Tibial artery (tissue), 4 donors: Measurements from ENCODE around the gene MS4A4A.

ENCODE experiments used
- DNase-seq, 2 donors: peaks; one replicate each; pipeline ENCODE4 v3.0.0-alpha.2; 2019
- H3K27ac ChIP-seq, 2 donors: fragments of 200-600 bp; sonication (generic) in 1 of 2; 1 replicate in 1 of 2; 2 replicates in 1 of 2; pipeline ENCODE4 v1.5.1; 2018 to 2019; ENCODE audit warnings: mild to moderate bottlenecking in 1 of 2
- H3K27me3 ChIP-seq, 2 donors: fragments of 200-600 bp; sonication (generic) in 1 of 2; one replicate each; pipeline versions ENCODE4 v1.5.1 to v1.6.0; 2016 to 2019
- H3K36me3 ChIP-seq, 3 donors: fragments of 200-600 bp; sonication (generic) in 2 of 3; one replicate each; pipeline ENCODE4 v1.5.1; 2016 to 2019; ENCODE audit warnings: mild to moderate bottlenecking in 2 of 3
- H3K4me1 ChIP-seq, 4 donors: fragments of 200-600 bp; sonication (generic) in 2 of 4; 1 replicate in 3 of 4; 2 replicates in 1 of 4; pipeline ENCODE4 v1.5.1; 2016 to 2019
- H3K4me3 ChIP-seq, 2 donors: fragments of 200-600 bp; sonication (generic) in 1 of 2; 1 replicate in 1 of 2; 2 replicates in 1 of 2; pipeline ENCODE4 v1.5.1; 2018 to 2019; ENCODE audit warnings: mild to moderate bottlenecking in 2 of 2
- H3K9me3 ChIP-seq, 3 donors: fragments of 200-600 bp; sonication (generic) in 1 of 3; one replicate each; pipeline ENCODE4 v1.5.1; 2016 to 2019
- intact Hi-C: fragments of 100-400 bp; cut with DNase I; formaldehyde crosslinking; loops from one replicate; pipeline ENCODE4 v1.15.0; 2023; ENCODE audit warnings: low total_unique reads
- TF ChIP-seq, protein P1 (sequence below), 2 experiments: fragments of 200-600 bp in 1 of 2; fragments of 450-650 bp in 1 of 2; IDR thresholded peaks; one replicate each; pipeline ENCODE4 v1.5.1; 2017 to 2019; ENCODE audit warnings: antibody characterized with exemption in 2 of 2, mild to moderate bottlenecking in 1 of 2, moderate library complexity in 1 of 2

Gene MS4A4A

DNA sequence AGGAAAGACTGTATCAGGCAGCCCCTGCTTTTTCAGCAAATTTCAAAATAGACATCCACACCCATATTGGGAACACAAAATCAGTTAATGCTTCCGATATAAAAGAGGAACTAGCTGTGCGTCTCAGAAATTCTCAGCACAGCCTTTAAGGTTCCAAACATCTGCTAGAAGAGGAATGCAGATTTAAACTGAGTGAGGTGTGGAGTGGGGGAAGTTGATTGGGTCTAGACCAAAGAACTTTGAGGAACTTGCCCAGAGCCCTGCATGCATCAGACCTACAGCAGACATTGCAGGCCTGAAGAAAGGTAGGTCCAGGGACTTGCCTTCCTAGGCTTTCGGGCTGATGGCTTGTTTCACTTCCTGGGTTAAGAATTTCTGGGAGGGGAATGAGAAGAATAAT is at the start of gene MS4A4A:
MS4A4A (plus strand) TSS at position 255 of the 400 bp plus-strand sequence; CDS start at position 265, 10 bp downstream.
- intact Hi-C loops: no loop called here
- Histone ChIP-seq H3K27me3 (no peaks in the 10 kb centered on the region), H3K4me1 (no peaks in the 10 kb centered on the region), H3K36me3 (no peaks in the 10 kb centered on the region), H3K9me3 (no peaks in the 10 kb centered on the region), H3K27ac (no peak within 1 kb of the TSS), H3K4me3 (peak within 1 kb of the TSS; percentile 14 to 22)
- TF ChIP-seq, protein P1, sequence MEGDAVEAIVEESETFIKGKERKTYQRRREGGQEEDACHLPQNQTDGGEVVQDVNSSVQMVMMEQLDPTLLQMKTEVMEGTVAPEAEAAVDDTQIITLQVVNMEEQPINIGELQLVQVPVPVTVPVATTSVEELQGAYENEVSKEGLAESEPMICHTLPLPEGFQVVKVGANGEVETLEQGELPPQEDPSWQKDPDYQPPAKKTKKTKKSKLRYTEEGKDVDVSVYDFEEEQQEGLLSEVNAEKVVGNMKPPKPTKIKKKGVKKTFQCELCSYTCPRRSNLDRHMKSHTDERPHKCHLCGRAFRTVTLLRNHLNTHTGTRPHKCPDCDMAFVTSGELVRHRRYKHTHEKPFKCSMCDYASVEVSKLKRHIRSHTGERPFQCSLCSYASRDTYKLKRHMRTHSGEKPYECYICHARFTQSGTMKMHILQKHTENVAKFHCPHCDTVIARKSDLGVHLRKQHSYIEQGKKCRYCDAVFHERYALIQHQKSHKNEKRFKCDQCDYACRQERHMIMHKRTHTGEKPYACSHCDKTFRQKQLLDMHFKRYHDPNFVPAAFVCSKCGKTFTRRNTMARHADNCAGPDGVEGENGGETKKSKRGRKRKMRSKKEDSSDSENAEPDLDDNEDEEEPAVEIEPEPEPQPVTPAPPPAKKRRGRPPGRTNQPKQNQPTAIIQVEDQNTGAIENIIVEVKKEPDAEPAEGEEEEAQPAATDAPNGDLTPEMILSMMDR (IDR thresholded peaks at IDR 0.05): no peak
- DNase-seq: peak in 1 of 2 donors; percentile 46

DNA sequence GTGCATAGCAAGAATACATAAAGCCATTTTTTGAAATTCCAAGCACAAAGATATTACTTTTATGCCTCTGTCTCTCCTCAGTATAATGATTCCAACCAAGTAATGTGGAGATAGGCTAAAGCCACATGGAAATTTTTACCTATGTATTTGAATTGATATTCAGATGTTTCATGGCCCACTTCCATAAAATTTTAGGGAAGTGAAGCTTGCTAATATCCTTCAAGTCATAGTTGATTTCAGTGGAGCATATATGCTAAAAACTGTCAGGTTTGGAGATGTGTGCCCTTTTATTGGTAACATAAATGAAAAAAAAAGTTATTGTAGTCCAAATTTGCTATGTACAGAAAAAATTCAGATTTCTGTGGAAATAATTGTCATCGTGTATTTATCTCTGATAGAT is 49.8 kb upstream of the MS4A4A start:
- no peaks in the 10 kb centered on the region for H3K36me3 ChIP-seq
- no peak for DNase-seq
- TF ChIP-seq, protein P1 (IDR thresholded peaks at IDR 0.05): no peak
- no peak overlapping the region for H3K27ac ChIP-seq
- no peak overlapping the region for H3K4me3 ChIP-seq
- intact Hi-C loops: no loop called here
- no peaks in the 10 kb centered on the region for H3K9me3 ChIP-seq
- H3K27me3 ChIP-seq: no peaks in the 10 kb centered on the region
- no peaks in the 10 kb centered on the region for H3K4me1 ChIP-seq

DNA sequence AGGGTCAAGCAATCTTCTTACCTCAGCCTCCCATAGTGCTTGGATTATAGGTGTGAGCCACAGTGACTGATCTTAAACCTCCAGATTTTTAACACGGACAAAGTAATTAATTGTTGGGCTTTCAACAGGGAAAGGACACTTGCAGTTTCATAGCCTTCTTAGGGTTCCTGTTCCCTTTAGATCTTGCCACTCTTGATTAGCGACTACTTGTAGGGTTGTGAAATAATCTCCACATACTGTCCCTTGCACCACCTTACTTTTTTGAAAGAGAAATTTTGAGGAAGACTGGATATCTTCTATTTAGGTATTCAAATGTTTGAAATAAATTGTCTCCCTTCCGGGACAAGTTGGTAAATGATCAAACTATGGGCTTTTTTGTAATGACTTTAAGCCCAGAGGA is 45.1 kb upstream of the MS4A4A start:
- Histone ChIP-seq H3K27ac (no peak overlapping the region), H3K4me3 (no peak overlapping the region), H3K36me3 (no peaks in the 10 kb centered on the region), H3K27me3 (no peaks in the 10 kb centered on the region), H3K9me3 (no peaks in the 10 kb centered on the region), H3K4me1 (no peaks in the 10 kb centered on the region)
- DNase-seq: no peak
- TF ChIP-seq, protein P1 (IDR thresholded peaks at IDR 0.05): no peak
- intact Hi-C loops: no loop called here

DNA sequence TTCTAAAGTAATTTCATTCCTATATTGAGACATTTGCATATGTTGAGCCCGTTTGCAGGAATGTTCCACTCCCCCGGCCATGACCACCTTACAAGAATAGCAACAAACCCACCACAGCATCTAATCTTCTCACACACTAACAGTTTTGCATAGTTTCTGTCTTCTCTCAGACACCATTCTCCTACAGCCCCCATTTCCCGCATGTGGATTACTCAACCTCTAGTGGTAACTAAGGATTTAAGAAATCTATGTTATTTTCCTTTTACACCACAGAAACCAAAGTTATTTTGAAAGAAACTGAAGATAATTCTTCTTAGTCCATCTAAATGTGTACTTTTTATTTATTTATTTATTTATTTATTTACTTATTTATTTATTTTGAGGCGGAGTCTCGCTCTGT is 39.8 kb upstream of the MS4A4A start:
- no peak for DNase-seq
- Histone ChIP-seq H3K4me1 (no peaks in the 10 kb centered on the region), H3K27me3 (no peaks in the 10 kb centered on the region), H3K4me3 (no peak overlapping the region), H3K9me3 (no peaks in the 10 kb centered on the region), H3K27ac (no peak overlapping the region), H3K36me3 (no peaks in the 10 kb centered on the region)
- TF ChIP-seq, protein P1 (IDR thresholded peaks at IDR 0.05): no peak
- intact Hi-C loops: no loop called here

DNA sequence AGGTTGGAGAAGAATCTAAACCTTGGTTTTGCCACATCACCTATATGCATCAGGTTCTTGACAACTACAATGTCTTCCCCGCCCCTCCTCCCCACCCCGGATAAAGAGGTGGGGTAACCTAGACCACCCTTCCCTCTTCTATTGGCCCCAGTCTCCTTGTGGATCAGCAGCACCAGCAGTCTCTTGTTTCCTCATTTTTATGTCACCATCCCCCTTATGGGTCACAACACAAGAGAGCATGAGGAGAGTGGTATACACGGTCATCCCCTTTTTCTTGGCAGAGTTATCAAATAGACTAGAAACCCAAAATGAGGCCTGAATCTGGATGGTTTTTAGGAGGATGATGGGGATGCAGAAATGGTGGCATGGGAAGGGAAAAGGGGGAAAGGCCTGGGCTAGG is 38.7 kb upstream of the MS4A4A start:
- Histone ChIP-seq H3K4me3 (no peak overlapping the region), H3K36me3 (no peaks in the 10 kb centered on the region), H3K9me3 (no peaks in the 10 kb centered on the region), H3K4me1 (no peaks in the 10 kb centered on the region), H3K27me3 (no peaks in the 10 kb centered on the region), H3K27ac (no peak overlapping the region)
- intact Hi-C loops: no loop called here
- no peak for DNase-seq
- TF ChIP-seq, protein P1 (IDR thresholded peaks at IDR 0.05): no peak

DNA sequence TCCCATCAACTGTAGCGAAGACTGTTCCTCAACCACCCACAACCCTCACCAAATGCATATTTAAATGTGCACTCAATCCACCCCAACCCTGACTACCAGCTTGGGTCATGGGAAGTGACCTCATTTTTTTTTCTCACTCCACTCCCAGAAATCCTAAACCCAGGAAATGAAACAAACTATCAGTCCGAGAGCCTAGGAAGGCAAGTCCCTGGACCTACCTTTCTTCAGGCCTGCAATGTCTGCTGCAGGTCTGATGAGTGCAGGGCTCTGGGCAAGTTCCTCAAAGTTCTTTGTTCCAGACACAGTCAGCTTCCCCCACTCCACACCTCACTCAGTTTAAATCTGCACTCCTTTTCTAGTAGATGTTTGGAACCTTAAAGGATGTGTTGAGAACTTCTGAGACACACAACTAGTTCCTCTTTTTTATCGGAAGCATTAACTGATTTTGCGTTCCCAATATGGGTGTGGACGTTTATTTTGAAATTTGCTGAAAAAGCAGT is 37.7 kb upstream of the MS4A4A start, which contains the start of gene MS4A4E:
MS4A4E (minus strand) TSS at position 398 of the 500 bp plus-strand sequence. CDS start 13,082 bp downstream, outside the sequence.
- TF ChIP-seq, protein P1 (IDR thresholded peaks at IDR 0.05): no peak
- Histone ChIP-seq H3K4me1 (no peaks in the 10 kb centered on the region), H3K27me3 (no peaks in the 10 kb centered on the region), H3K4me3 (no peak within 1 kb of the TSS), H3K9me3 (no peaks in the 10 kb centered on the region), H3K27ac (no peak within 1 kb of the TSS), H3K36me3 (no peaks in the 10 kb centered on the region)
- DNase-seq: no peak
- intact Hi-C loops: no loop called here
